B cell (primary cell): ENCODE data around the gene KCNN2. TPM values are rescaled to one million over a fixed set of nuclear protein-coding genes. Genes with fewer than 3 reads are reported as not detected.

ENCODE experiments used
- ATAC-seq: fragments of 200-7000 bp; cut with Tn5 transposase; one replicate; pipeline ENCODE4 v1.10.0; 2021; ENCODE audit warnings: low read depth, mild to moderate bottlenecking, moderate number of reproducible peaks, moderate library complexity
- CTCF ChIA-PET: fragments of 350-600 bp; sonication (Branson Sonifier 250); formaldehyde crosslinking; loops from one replicate; lab custom pipeline; 2021; ENCODE audit warnings: antibody characterized with exemption, inconsistent platforms; lab: Charles Lee
- POLR2A ChIA-PET: fragments of 350-600 bp; sonication (Branson Sonifier 250); formaldehyde crosslinking; loops from one replicate; lab custom pipeline; 2021; ENCODE audit warnings: antibody characterized with exemption; lab: Charles Lee
- DNase-seq: peaks from one replicate; pipeline ENCODE4 v3.0.0; 2013
- H2AFZ ChIP-seq: 2 replicates; pipeline ENCODE4 v1.6.1; 2012; ENCODE audit warnings: mild to moderate bottlenecking, low read depth, low read length; ENCODE audit not compliant: insufficient read depth, poor library complexity, severe bottlenecking
- H3K27ac ChIP-seq, 2 donors: 1 replicate in 1 of 2; 2 replicates in 1 of 2; pipeline ENCODE4 v1.5.1; 2012 to 2013; ENCODE audit warnings: low read length in 2 of 2, mild to moderate bottlenecking in 2 of 2, moderate library complexity in 1 of 2
- H3K27me3 ChIP-seq, 4 experiments: fragments of 200-600 bp in 1 of 4; sonication (generic) in 1 of 4; replicated peaks in 1 of 4; 1 replicate in 2 of 4; 2 replicates in 2 of 4; pipeline versions ENCODE4 v1.6.1 to v1.7.0; 2013 to 2016; ENCODE audit warnings: low read length in 3 of 4, mild to moderate bottlenecking in 2 of 4, mixed read lengths in 1 of 4, moderate library complexity in 1 of 4; ENCODE audit not compliant: insufficient read depth in 4 of 4, control insufficient read depth in 3 of 4; ENCODE audit errors: control extremely low read depth in 1 of 4
- H3K36me3 ChIP-seq, 2 experiments: replicated peaks in 1 of 2; 1 replicate in 1 of 2; 2 replicates in 1 of 2; pipeline versions ENCODE4 v1.6.1 to v1.7.1; 2013; ENCODE audit warnings: low read length in 1 of 2; ENCODE audit not compliant: insufficient read depth in 2 of 2, control insufficient read depth in 1 of 2; ENCODE audit errors: control extremely low read depth in 1 of 2, extremely low read depth in 1 of 2
- H3K4me1 ChIP-seq, 2 donors: fragments of 200-600 bp in 1 of 2; sonication (generic) in 1 of 2; 1 replicate in 1 of 2; 2 replicates in 1 of 2; pipeline versions ENCODE4 v1.5.1 to v1.6.1; 2013 to 2017; ENCODE audit warnings: low read length in 2 of 2; ENCODE audit not compliant: control insufficient read depth in 2 of 2, insufficient read depth in 2 of 2
- H3K4me2 ChIP-seq: replicated peaks from 2 replicates; pipeline ENCODE3; 2012; ENCODE audit warnings: mild to moderate bottlenecking, low read depth, low read length; ENCODE audit not compliant: poor library complexity, severe bottlenecking
- H3K4me3 ChIP-seq, 5 experiments: fragments of 200-600 bp in 1 of 5; sonication (generic) in 1 of 5; 1 replicate in 3 of 5; 2 replicates in 2 of 5; pipeline versions ENCODE4 v1.5.1 to v1.7.0; 2011 to 2016; ENCODE audit warnings: low read length in 4 of 5, mild to moderate bottlenecking in 4 of 5, low read depth in 2 of 5, control low read depth in 1 of 5, moderate library complexity in 1 of 5; ENCODE audit not compliant: insufficient read depth in 1 of 5; ENCODE audit errors: control extremely low read depth in 1 of 5, extremely low read depth in 1 of 5
- H3K79me2 ChIP-seq: fragments of 200-600 bp; sonication (generic); one replicate; pipeline ENCODE4 v1.6.0; 2016; ENCODE audit warnings: low read length; ENCODE audit not compliant: control insufficient read depth, insufficient read depth
- H3K9ac ChIP-seq: fragments of 200-600 bp; sonication (generic); 2 replicates; pipeline ENCODE4 v1.6.1; 2017; ENCODE audit warnings: mild to moderate bottlenecking, low read length, moderate library complexity
- H3K9me3 ChIP-seq, 3 donors: one replicate each; pipeline versions ENCODE4 v1.6.1 to v1.7.1; 2013; ENCODE audit warnings: low read length in 2 of 3; ENCODE audit not compliant: control insufficient read depth in 2 of 3, insufficient read depth in 1 of 3; ENCODE audit errors: control extremely low read depth in 1 of 3
- H4K20me1 ChIP-seq: 2 replicates; pipeline ENCODE4 v1.6.0; 2012; ENCODE audit warnings: mild to moderate bottlenecking, low read length; ENCODE audit not compliant: insufficient read depth, control insufficient read depth, poor library complexity, severe bottlenecking
- H3K27ac Mint-ChIP-seq: one replicate; pipeline ENCODE4 v1.8.0; 2021; ENCODE audit warnings: mixed read lengths
- H3K27me3 Mint-ChIP-seq: one replicate; pipeline ENCODE4 v1.8.0; 2021; ENCODE audit warnings: mixed read lengths
- H3K4me1 Mint-ChIP-seq: one replicate; pipeline ENCODE4 v1.8.0; 2021; ENCODE audit warnings: mixed read lengths
- H3K4me3 Mint-ChIP-seq: one replicate; pipeline ENCODE4 v1.8.0; 2021; ENCODE audit warnings: mixed read lengths
- H3K9me3 Mint-ChIP-seq: one replicate; pipeline ENCODE4 v1.8.0; 2022; ENCODE audit warnings: mixed read lengths; ENCODE audit not compliant: insufficient read depth
- EZH2 ChIP-seq: IDR thresholded peaks from 2 replicates; pipeline ENCODE4 v1.6.1; 2012; ENCODE audit warnings: borderline replicate concordance, low read depth, mild to moderate bottlenecking, moderate library complexity, low read length; ENCODE audit not compliant: insufficient read depth, poor library complexity, severe bottlenecking
- WGBS: methylation state at CpG from one replicate; pipeline ENCODE4 v1.1.5; 2013; ENCODE audit warnings: missing lambda C conversion rate; ENCODE audit not compliant: insufficient coverage; 5-methylcytosine and 5-hydroxymethylcytosine counted together
- intact Hi-C: fragments of 100-400 bp; cut with micrococcal nuclease; formaldehyde crosslinking; loops from one replicate; pipeline ENCODE4 v1.10.0; 2022
- polyA plus RNA-seq: library from polyadenylated mRNA; depleted of rRNA; stranded (reverse); fragments of >200 nt; gene quantifications from 2 replicates; pipeline ENCODE4 v1.2.3, GENCODE V29; 2012
- total RNA-seq, 2 donors: library from RNA; stranded (reverse); fragments of 120-200 nt in 1 of 2; gene quantifications; 1 replicate in 1 of 2; 2 replicates in 1 of 2; pipeline versions ENCODE4 v1.2.3 to v1.2.4, GENCODE V29; 2013 to 2022
- TF ChIP-seq, protein P1 (sequence below): fragments of 200-600 bp; IDR thresholded peaks from one replicate; pipeline ENCODE4 v1.8.0; 2022; ENCODE audit warnings: antibody characterized with exemption, mild to moderate bottlenecking

KCNN2 gene
- total and polyA plus RNA-seq, 2 donors (not counting 1 experiment from before 2014, with no cell fraction given), result not detected

DNA sequence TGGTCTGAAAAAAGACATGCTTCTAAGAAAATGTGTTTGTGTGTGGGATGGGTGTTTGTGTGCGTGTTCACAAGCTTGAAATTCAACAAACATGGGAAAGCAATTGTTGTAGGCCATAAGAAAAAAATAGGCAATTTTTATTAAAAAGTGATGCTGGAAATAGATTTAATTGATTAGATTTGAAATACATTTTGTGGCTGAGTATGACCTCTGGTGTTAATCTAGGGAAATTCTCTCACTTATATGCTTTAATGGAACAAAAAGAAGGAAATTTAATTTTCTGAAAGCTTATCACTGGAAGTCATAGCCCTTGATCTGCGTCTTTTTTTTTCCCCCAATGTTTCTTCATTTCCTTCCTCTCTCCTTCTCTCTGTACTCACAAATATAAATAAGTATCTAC is 3.5 kb upstream of the KCNN2 start:
- no peak overlapping the region for H3K4me3 ChIP-seq
- peaks cover 14% of the 10 kb centered on the region for H3K4me1 Mint-ChIP-seq
- H3K4me3 Mint-ChIP-seq, result no peak overlapping the region
- no peaks in the 10 kb centered on the region for H3K9me3 Mint-ChIP-seq
- no peak overlapping the region for H2AFZ ChIP-seq
- H3K79me2 ChIP-seq, result no peaks in the 10 kb centered on the region
- ATAC-seq (no peak), DNase-seq (no peak)
- no peak overlapping the region for H3K27ac ChIP-seq
- intact Hi-C loops, result no loop called here
- H3K27me3 ChIP-seq, result peaks cover 0 to 28% (median 18%) of the 10 kb centered on the region in 4 experiments
- no peak overlapping the region for H3K9ac ChIP-seq
- H3K9me3 ChIP-seq, result peaks cover 0 to 14% (median 0%) of the 10 kb centered on the region in 3 donors
- H3K27ac Mint-ChIP-seq, result no peak overlapping the region
- H3K4me2 ChIP-seq, result no peak overlapping the region
- TF ChIP-seq, protein P1, sequence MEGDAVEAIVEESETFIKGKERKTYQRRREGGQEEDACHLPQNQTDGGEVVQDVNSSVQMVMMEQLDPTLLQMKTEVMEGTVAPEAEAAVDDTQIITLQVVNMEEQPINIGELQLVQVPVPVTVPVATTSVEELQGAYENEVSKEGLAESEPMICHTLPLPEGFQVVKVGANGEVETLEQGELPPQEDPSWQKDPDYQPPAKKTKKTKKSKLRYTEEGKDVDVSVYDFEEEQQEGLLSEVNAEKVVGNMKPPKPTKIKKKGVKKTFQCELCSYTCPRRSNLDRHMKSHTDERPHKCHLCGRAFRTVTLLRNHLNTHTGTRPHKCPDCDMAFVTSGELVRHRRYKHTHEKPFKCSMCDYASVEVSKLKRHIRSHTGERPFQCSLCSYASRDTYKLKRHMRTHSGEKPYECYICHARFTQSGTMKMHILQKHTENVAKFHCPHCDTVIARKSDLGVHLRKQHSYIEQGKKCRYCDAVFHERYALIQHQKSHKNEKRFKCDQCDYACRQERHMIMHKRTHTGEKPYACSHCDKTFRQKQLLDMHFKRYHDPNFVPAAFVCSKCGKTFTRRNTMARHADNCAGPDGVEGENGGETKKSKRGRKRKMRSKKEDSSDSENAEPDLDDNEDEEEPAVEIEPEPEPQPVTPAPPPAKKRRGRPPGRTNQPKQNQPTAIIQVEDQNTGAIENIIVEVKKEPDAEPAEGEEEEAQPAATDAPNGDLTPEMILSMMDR, result no peak
- TF ChIP-seq EZH2, result no peak
- no peaks in the 10 kb centered on the region for H4K20me1 ChIP-seq
- peaks cover 38% of the 10 kb centered on the region for H3K27me3 Mint-ChIP-seq
- peaks cover 4 to 12% of the 10 kb centered on the region in 2 donors for H3K4me1 ChIP-seq
- 91% methylated on average over 1 of the region's 2 CpGs for WGBS
- POLR2A ChIA-PET, result no interaction called here
- CTCF ChIA-PET, result no interaction called here
- H3K36me3 ChIP-seq, result no peaks in the 10 kb centered on the region

DNA sequence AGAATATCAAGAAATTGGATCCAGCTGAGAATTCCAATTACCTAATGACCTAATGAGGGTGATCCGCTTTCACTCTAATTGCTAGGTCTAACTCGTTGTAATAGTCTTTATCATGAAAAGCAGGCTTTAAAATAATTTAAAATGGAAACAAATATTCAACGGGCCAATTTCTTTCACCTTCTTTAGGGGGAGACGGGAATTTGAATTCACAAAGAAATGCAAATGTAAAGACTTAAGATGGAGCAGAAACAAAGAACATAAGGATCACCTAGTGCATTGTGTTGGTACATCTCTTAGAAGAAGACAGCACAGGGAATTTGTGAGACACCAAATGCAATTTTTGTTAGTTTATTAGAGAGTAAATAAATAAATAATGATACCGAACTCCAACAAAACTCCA is 1.5 kb upstream of the KCNN2 start:
- Histone ChIP-seq H3K79me2 (no peaks in the 10 kb centered on the region), H3K9ac (no peak overlapping the region), H4K20me1 (no peaks in the 10 kb centered on the region), H3K27ac (no peak overlapping the region), H3K9me3 (peaks cover 0 to 14% (median 0%) of the 10 kb centered on the region in 3 donors), H3K36me3 (no peaks in the 10 kb centered on the region), H2AFZ (no peak overlapping the region), H3K4me1 (peaks cover 4 to 12% of the 10 kb centered on the region in 2 donors), H3K27me3 (peaks cover 0 to 35% (median 23%) of the 10 kb centered on the region in 4 experiments), H3K4me3 (no peak overlapping the region), H3K4me2 (no peak overlapping the region)
- POLR2A ChIA-PET, result no interaction called here
- Mint-ChIP-seq H3K27ac (no peak overlapping the region), H3K9me3 (no peaks in the 10 kb centered on the region), H3K4me3 (peak overlapping the region; percentile 15), H3K4me1 (peaks cover 19% of the 10 kb centered on the region), H3K27me3 (peaks cover 52% of the 10 kb centered on the region)
- DNase-seq, result no peak
- CTCF ChIA-PET, result no interaction called here
- no peak for ATAC-seq
- intact Hi-C loops, result no loop called here
- no CpG with 5 or more reads among the region's 5 CpGs for WGBS
- no peak for TF ChIP-seq EZH2
- TF ChIP-seq, protein P1, result no peak
